Uterus (tissue), 2 donors: ENCODE data around the gene ABTB1.

Source experiments
- POLR2A ChIP-seq, 2 donors: fragments of 450-650 bp; IDR thresholded peaks; one replicate each; pipeline ENCODE4 v1.6.1; 2016; ENCODE audit warnings: antibody characterized with exemption in 2 of 2, mild to moderate bottlenecking in 1 of 2, moderate library complexity in 1 of 2
- TF ChIP-seq, protein P1 (sequence below), 4 experiments: fragments of 200-600 bp in 2 of 4; fragments of 450-650 bp in 2 of 4; sonication (generic) in 2 of 4; IDR thresholded peaks; one replicate each; pipeline ENCODE4 v1.5.1; 2016 to 2019; ENCODE audit warnings: antibody characterized with exemption in 4 of 4, mild to moderate bottlenecking in 2 of 4, moderate library complexity in 1 of 4

- TF ChIP-seq POLR2A (IDR thresholded peaks at IDR 0.05), result no peak
- TF ChIP-seq, protein P1, sequence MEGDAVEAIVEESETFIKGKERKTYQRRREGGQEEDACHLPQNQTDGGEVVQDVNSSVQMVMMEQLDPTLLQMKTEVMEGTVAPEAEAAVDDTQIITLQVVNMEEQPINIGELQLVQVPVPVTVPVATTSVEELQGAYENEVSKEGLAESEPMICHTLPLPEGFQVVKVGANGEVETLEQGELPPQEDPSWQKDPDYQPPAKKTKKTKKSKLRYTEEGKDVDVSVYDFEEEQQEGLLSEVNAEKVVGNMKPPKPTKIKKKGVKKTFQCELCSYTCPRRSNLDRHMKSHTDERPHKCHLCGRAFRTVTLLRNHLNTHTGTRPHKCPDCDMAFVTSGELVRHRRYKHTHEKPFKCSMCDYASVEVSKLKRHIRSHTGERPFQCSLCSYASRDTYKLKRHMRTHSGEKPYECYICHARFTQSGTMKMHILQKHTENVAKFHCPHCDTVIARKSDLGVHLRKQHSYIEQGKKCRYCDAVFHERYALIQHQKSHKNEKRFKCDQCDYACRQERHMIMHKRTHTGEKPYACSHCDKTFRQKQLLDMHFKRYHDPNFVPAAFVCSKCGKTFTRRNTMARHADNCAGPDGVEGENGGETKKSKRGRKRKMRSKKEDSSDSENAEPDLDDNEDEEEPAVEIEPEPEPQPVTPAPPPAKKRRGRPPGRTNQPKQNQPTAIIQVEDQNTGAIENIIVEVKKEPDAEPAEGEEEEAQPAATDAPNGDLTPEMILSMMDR (IDR thresholded peaks at IDR 0.05), result no peak
Measured at GRCh38 chr3:127647166-127647844, 25.4 kb upstream of the ABTB1 start.
